Cerebellar nuclear complex (tissue), 1 donor: ENCODE results near the gene NECAB3.

Experiments used
- DNase-seq, 2 experiments: peaks; one replicate each; lab custom pipeline; 2025; lab: John Stamatoyannopoulos, UW

Gene NECAB3

DNA sequence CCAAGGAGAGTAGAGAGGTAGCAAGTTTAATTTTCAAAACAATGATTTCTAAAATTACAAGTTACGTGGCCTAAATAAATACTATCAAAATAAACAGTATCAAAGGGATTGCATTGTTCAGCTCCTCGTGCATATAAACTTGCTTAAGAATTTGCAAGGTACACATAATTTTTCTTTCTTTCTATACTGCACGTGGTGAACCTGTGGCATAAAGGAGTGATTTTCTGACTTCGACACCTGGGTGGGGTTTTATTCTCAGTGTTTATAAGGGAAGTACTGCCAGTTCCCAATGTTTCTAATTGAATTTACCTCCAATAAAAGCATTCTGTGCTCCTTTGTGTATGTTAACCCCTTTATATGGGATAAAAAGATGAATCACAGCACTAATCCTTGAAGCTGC, 62.2 kb downstream of the NECAB3 start:
- DNase-seq, result no peak

DNA sequence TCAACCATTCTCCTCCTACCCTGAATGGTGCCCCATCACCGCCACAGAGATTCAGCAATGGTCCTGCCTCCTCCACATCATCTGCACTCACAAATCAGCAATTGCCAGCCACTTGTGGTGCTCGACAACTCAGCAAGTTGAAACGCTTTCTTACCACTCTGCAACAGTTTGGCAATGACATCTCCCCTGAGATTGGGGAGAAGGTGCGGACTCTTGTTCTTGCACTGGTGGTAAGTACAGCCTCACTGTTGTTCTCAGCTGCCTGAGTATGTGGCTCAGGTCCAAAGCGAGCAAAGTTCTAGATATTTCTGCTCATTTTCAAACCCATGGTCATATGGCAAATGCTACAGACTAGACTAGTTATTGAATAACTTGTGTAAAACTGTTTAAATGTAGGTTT, 63.1 kb downstream of the NECAB3 start:
- no peak for DNase-seq

DNA sequence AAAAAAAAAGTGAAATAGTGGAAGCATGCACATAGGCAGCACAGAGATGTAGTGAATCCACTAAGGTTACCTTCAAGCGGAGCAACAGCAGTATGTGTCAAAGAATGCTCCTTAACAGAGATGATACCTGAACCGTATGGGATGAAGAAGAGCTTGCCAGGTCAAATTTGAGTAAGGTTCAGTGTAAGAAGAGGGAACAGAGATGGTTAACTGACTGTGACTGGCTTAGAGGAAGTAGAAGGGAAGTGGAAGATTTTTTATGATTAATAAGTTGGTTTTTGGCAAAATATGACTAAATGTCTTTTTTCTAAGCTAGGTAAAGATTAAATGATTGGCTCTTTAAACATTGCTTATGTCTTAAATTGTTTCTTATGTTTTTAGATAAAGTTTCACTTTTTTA, 64.7 kb downstream of the NECAB3 start:
- no peak for DNase-seq
